Measurements from ENCODE around the gene SLC22A31.

Gene SLC22A31

GRCh38 chr16:89174055-89174827 lies 26.1 kb downstream of the SLC22A31 start:
- no peak overlapping the region for H3K4me3 ChIP-seq (ENCODE audit: low read depth, low read length)
- no peak for TF ChIP-seq CTCF (IDR thresholded peaks at IDR 0.05; ENCODE audit: low read depth, low read length)

- H3K4me3 ChIP-seq (ENCODE audit: low read depth, low read length) = no peak overlapping the region
- no peak for TF ChIP-seq CTCF (IDR thresholded peaks at IDR 0.05; ENCODE audit: low read depth, low read length)
Observed at GRCh38 chr16:89173174-89173921, 27.0 kb downstream of the SLC22A31 start.

- no peak overlapping the region for H3K4me3 ChIP-seq (ENCODE audit: low read depth, low read length)
- no peak for TF ChIP-seq CTCF (IDR thresholded peaks at IDR 0.05; ENCODE audit: low read depth, low read length)
Observed at GRCh38 chr16:89172528-89173173, 27.7 kb downstream of the SLC22A31 start.

- H3K4me3 ChIP-seq (ENCODE audit: low read depth, low read length) = no peak overlapping the region
- TF ChIP-seq CTCF (IDR thresholded peaks at IDR 0.05; ENCODE audit: low read depth, low read length) = no peak
Observed at GRCh38 chr16:89172171-89172527, 28.2 kb downstream of the SLC22A31 start.

- H3K4me3 ChIP-seq (ENCODE audit: low read depth, low read length) = no peak within 1 kb of the TSS
- no peak for TF ChIP-seq CTCF (IDR thresholded peaks at IDR 0.05; ENCODE audit: low read depth, low read length)
Observed at GRCh38 chr16:89171216-89172170, 28.8 kb downstream of the SLC22A31 start, which contains the start of gene CDH15. TSS of gene CDH15 (plus strand) at chr16:89171748. CDS start at chr16:89171832, 84 bp downstream.

GRCh38 chr16:89170346-89171215 lies 29.8 kb downstream of the SLC22A31 start:
- no peak overlapping the region for H3K4me3 ChIP-seq (ENCODE audit: low read depth, low read length)
- TF ChIP-seq CTCF (IDR thresholded peaks at IDR 0.05; ENCODE audit: low read depth, low read length) = no peak

All from WI38 (cell line).